Bronchial epithelial cell (primary cell): ENCODE measurements around the gene NUP98. TPM values are rescaled to one million over a fixed set of nuclear protein-coding genes. Genes with fewer than 3 reads are reported as not detected.
"Not testable (repeated sequence)": the region's sequence is repeated elsewhere in the genome, so short reads cannot be mapped to it uniquely, and the experiment has no call there.

Experiments
- DNase-seq: peaks from one replicate; pipeline ENCODE4 v3.0.0-alpha.2; 2010; ENCODE audit warnings: low read depth
- FAIRE-seq: peaks from 2 replicates; lab custom pipeline; 2011; peaks lifted over from hg19 to GRCh38; lab: Jason Lieb, UNC
- H3K27me3 ChIP-seq: 2 replicates; pipeline ENCODE4 v1.5.1; 2011; ENCODE audit warnings: low read length; ENCODE audit not compliant: control insufficient read depth, insufficient read depth
- H3K36me3 ChIP-seq: 2 replicates; pipeline ENCODE4 v1.5.1; 2011; ENCODE audit warnings: low read length; ENCODE audit not compliant: control insufficient read depth, insufficient read depth
- H3K4me3 ChIP-seq: 2 replicates; pipeline ENCODE4 v1.5.1; 2011; ENCODE audit warnings: mild to moderate bottlenecking, low read depth, low read length, control low read depth
- CTCF ChIP-seq: IDR thresholded peaks from 2 replicates; pipeline ENCODE4 v1.5.1; 2011; ENCODE audit warnings: mild to moderate bottlenecking, moderate library complexity, low read length, control low read depth, inconsistent platforms; ENCODE audit not compliant: insufficient read depth, severe bottlenecking
- total RNA-seq: library from RNA; depleted of rRNA; stranded (reverse); fragments of >200 nt; gene quantifications from 2 replicates; pipeline ENCODE4 v1.2.1, GENCODE V29; 2014

The NUP98 gene
- total RNA-seq, 1 donor from 2014 or later = 59.8 TPM

DNA sequence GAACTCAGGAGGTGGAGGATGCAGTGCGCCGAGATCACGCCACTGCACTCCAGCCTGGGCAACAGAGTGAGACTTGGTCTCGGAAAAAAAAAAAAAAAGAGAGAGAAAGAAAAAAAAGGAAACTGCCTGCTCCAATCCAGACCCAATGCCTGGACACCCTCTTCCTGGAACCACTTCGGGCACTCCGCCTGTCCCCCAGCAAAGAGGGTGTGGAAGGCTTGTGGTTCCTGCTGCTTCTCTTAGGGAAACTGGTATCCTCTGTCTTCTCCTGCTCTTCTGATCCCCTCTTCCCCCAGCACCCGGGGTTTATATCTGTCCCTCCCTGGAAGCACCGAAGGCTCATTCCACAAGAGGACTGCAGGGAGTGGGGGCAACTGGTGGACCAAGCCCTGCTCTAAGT, 139.1 kb downstream of the NUP98 start:
- Histone ChIP-seq H3K27me3 (no peaks in the 10 kb centered on the region), H3K36me3 (no peaks in the 10 kb centered on the region), H3K4me3 (no peak overlapping the region)
- DNase-seq (no peak), FAIRE-seq (no peak)
- TF ChIP-seq CTCF = no peak

- FAIRE-seq, H3K36me3 ChIP-seq, H3K4me3 ChIP-seq, H3K27me3 ChIP-seq, DNase-seq: not testable (repeated sequence)
Observed at GRCh38 chr11:3657331-3657730, 140.0 kb downstream of the NUP98 start.

GRCh38 chr11:3655547-3655946, 141.8 kb downstream of the NUP98 start:
- no peaks in the 10 kb centered on the region for H3K36me3 ChIP-seq
- no peaks in the 10 kb centered on the region for H3K27me3 ChIP-seq
- FAIRE-seq = no peak
- no peak for DNase-seq
- no peak for TF ChIP-seq CTCF
- no peak overlapping the region for H3K4me3 ChIP-seq

- not testable (repeated sequence) for H3K36me3 ChIP-seq, DNase-seq, H3K27me3 ChIP-seq, FAIRE-seq, H3K4me3 ChIP-seq
Observed at GRCh38 chr11:3652514-3652913, 144.8 kb downstream of the NUP98 start.

- not testable (repeated sequence) for H3K4me3 ChIP-seq, DNase-seq, FAIRE-seq, H3K36me3 ChIP-seq, H3K27me3 ChIP-seq
Observed at GRCh38 chr11:3649374-3649773, 148.0 kb downstream of the NUP98 start.

DNA sequence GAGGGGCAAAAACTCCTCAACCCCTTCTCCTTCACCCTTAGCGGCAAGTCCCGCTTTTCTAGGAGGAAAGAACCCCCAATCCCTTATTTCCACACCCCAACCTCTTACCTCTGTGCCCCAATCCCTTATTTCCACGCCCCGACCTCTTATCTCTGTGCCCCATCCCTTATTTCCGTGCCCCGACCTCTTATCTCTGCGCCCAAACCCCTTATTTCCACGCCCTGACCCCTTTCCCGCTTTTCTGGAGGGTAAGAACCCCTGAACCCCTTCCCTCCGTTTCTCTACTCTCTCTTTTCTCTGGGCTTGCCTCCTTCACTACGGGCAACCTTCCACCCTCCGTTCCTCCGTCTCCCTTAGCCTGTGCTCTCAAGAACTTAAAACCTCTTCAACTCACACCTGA, 148.5 kb downstream of the NUP98 start:
- DNase-seq, H3K36me3 ChIP-seq, FAIRE-seq, H3K4me3 ChIP-seq, H3K27me3 ChIP-seq: not testable (repeated sequence)

DNA sequence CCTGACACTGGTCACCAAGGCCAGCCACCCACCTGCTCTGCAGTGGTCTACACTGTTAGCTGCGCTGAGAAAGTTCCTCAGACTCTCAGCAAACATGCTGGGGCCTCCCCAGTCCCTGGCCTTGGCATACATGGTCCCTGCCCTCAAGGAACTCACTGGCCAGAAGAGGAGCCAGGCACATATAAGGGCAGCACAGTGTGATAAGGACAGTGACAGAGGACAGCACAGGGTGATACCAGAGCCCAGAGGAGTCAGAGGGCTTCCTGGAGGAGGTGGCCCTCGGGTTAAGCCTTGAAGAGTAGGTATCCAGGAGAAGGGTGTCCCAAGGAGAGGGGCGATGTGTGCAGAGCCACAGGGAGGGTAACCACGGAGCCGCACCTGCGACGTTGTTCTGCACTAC, 151.8 kb downstream of the NUP98 start:
- Histone ChIP-seq H3K27me3 (peaks cover 7% of the 10 kb centered on the region), H3K36me3 (no peaks in the 10 kb centered on the region), H3K4me3 (no peak overlapping the region)
- DNase-seq (no peak), FAIRE-seq (peak; percentile 28)
- no peak for TF ChIP-seq CTCF

DNA sequence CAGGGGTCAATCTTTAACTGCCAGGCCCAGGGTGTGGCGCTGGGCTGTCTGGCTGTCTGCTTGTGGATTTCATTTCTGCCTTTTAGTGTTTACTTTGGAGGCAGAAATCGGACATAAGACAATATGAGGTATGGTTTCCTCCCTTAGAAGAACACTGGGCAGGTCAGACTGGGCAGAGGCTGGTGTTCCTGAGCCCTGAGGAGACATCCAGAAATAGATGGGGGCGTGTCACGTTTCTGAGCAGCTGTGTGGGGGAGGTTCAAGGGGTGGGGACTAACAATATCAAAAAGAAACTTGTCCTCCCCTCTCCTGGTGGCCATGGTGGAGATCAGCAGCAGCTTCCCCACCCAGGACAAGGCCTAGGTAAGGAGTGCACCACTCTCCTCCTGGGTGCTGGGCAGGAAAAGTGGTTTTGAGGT, 152.5 kb downstream of the NUP98 start, which contains the start of gene ART1:
Gene ART1, plus strand, starts transcription at position 312 of the 419 bp plus-strand sequence. CDS start 14,086 bp downstream, outside the sequence.
- peaks cover 7% of the 10 kb centered on the region for H3K27me3 ChIP-seq
- FAIRE-seq = no peak

GRCh38 chr11:3643102-3643546, 154.2 kb downstream of the NUP98 start:
- not testable (repeated sequence) for H3K36me3 ChIP-seq, H3K4me3 ChIP-seq, H3K27me3 ChIP-seq, DNase-seq, FAIRE-seq

More for the DNA sequence above, 152.5 kb downstream of the NUP98 start, which contains the start of gene ART1:
- no peak for DNase-seq
- Histone ChIP-seq H3K36me3 (no peaks in the 10 kb centered on the region), H3K4me3 (no peak within 1 kb of the TSS)
- TF ChIP-seq CTCF = no peak
